NB4 (cell line): Measurements from ENCODE around the gene KRTAP6-1.

Experiments used
- CTCF ChIP-seq: IDR thresholded peaks from one replicate; pipeline ENCODE4 v1.5.1; 2012; ENCODE audit warnings: low read depth, low read length
- POLR2A ChIP-seq: IDR thresholded peaks from 2 replicates; pipeline ENCODE4 v1.6.1; 2011; ENCODE audit warnings: mild to moderate bottlenecking; ENCODE audit not compliant: insufficient read length; ENCODE audit errors: extremely low read depth
- TF ChIP-seq, protein P1 (sequence below): IDR thresholded peaks from 2 replicates; pipeline ENCODE4 v1.6.1; 2011; ENCODE audit warnings: low read depth, low read length

- no peak for TF ChIP-seq CTCF
- TF ChIP-seq POLR2A = no peak
- TF ChIP-seq, protein P1, sequence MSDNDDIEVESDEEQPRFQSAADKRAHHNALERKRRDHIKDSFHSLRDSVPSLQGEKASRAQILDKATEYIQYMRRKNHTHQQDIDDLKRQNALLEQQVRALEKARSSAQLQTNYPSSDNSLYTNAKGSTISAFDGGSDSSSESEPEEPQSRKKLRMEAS = no peak
Observed at GRCh38 chr21:30646904-30647414, 33.2 kb upstream of the KRTAP6-1 start.
